ENCODE measurements around the gene ILK.

The ILK gene

GRCh38 chr11:6563121-6563619 lies 40.4 kb upstream of the ILK start:
- no peaks in the 10 kb centered on the region for H3K36me3 ChIP-seq (ENCODE audit: insufficient read depth, low read length)
- TF ChIP-seq EZH2 (IDR thresholded peaks at IDR 0.05) (no peak), FOXP2 (optimal IDR thresholded peaks at IDR 0.05; ENCODE audit: control extremely low read depth, extremely low read length, insufficient read depth) (no peak), POLR2AphosphoS5 (IDR thresholded peaks at IDR 0.05; ENCODE audit: borderline replicate concordance, low read depth, low read length) (no peak)
- H3K4me3 ChIP-seq = no peak overlapping the region
- H3K9me3 ChIP-seq (ENCODE audit: low read depth, low read length) = no peaks in the 10 kb centered on the region
- H3K27ac ChIP-seq = no peak overlapping the region
- DNase-seq (ENCODE audit: low read depth, low spot score) = no peak
- H3K9ac ChIP-seq (ENCODE audit: insufficient read length) = no peak overlapping the region

GRCh38 chr11:6563667-6564066 lies 39.9 kb upstream of the ILK start:
- Histone ChIP-seq H3K9ac (ENCODE audit: insufficient read length) (no peak overlapping the region), H3K36me3 (ENCODE audit: insufficient read depth, low read length) (no peaks in the 10 kb centered on the region), H3K27ac (no peak overlapping the region), H3K9me3 (ENCODE audit: low read depth, low read length) (no peaks in the 10 kb centered on the region), H3K4me3 (no peak overlapping the region)
- no peak for DNase-seq (ENCODE audit: low read depth, low spot score)
- no peak for TF ChIP-seq FOXP2 (optimal IDR thresholded peaks at IDR 0.05; ENCODE audit: control extremely low read depth, extremely low read length, insufficient read depth)
- no peak for TF ChIP-seq EZH2 (IDR thresholded peaks at IDR 0.05)

GRCh38 chr11:6565325-6565724 lies 38.2 kb upstream of the ILK start:
- DNase-seq (ENCODE audit: low read depth, low spot score) = no peak
- H3K9ac ChIP-seq (ENCODE audit: insufficient read length) = no peak overlapping the region
- no peak overlapping the region for H3K4me3 ChIP-seq
- H3K27ac ChIP-seq = no peak overlapping the region
- H3K9me3 ChIP-seq (ENCODE audit: low read depth, low read length) = no peaks in the 10 kb centered on the region
- TF ChIP-seq POLR2AphosphoS5 (IDR thresholded peaks at IDR 0.05; ENCODE audit: borderline replicate concordance, low read depth, low read length) (no peak), EZH2 (IDR thresholded peaks at IDR 0.05) (no peak), FOXP2 (optimal IDR thresholded peaks at IDR 0.05; ENCODE audit: control extremely low read depth, extremely low read length, insufficient read depth) (no peak)
- H3K36me3 ChIP-seq (ENCODE audit: insufficient read depth, low read length) = no peaks in the 10 kb centered on the region

GRCh38 chr11:6565988-6566703 lies 37.4 kb upstream of the ILK start:
- H3K4me3 ChIP-seq = no peak overlapping the region
- H3K9me3 ChIP-seq (ENCODE audit: low read depth, low read length) = no peaks in the 10 kb centered on the region
- DNase-seq (ENCODE audit: low read depth, low spot score) = no peak
- no peaks in the 10 kb centered on the region for H3K36me3 ChIP-seq (ENCODE audit: insufficient read depth, low read length)
- H3K27ac ChIP-seq = no peak overlapping the region
- H3K9ac ChIP-seq (ENCODE audit: insufficient read length) = no peak overlapping the region
- TF ChIP-seq FOXP2 (optimal IDR thresholded peaks at IDR 0.05; ENCODE audit: control extremely low read depth, extremely low read length, insufficient read depth) (no peak), POLR2AphosphoS5 (IDR thresholded peaks at IDR 0.05; ENCODE audit: borderline replicate concordance, low read depth, low read length) (no peak), EZH2 (IDR thresholded peaks at IDR 0.05) (no peak)

- no peak overlapping the region for H3K27ac ChIP-seq
- no peaks in the 10 kb centered on the region for H3K36me3 ChIP-seq (ENCODE audit: insufficient read depth, low read length)
- TF ChIP-seq FOXP2 (optimal IDR thresholded peaks at IDR 0.05; ENCODE audit: control extremely low read depth, extremely low read length, insufficient read depth) = no peak
- no peak for TF ChIP-seq EZH2 (IDR thresholded peaks at IDR 0.05)
- TF ChIP-seq POLR2AphosphoS5 (IDR thresholded peaks at IDR 0.05; ENCODE audit: borderline replicate concordance, low read depth, low read length) = no peak
- H3K4me3 ChIP-seq = no peak overlapping the region
- DNase-seq (ENCODE audit: low read depth, low spot score) = no peak
- H3K9me3 ChIP-seq (ENCODE audit: low read depth, low read length) = no peaks in the 10 kb centered on the region
- no peak overlapping the region for H3K9ac ChIP-seq (ENCODE audit: insufficient read length)
Measured at GRCh38 chr11:6566704-6567370, 36.7 kb upstream of the ILK start.

- H3K36me3 ChIP-seq (ENCODE audit: insufficient read depth, low read length) = no peaks in the 10 kb centered on the region
- TF ChIP-seq FOXP2 (optimal IDR thresholded peaks at IDR 0.05; ENCODE audit: control extremely low read depth, extremely low read length, insufficient read depth) (no peak), POLR2AphosphoS5 (IDR thresholded peaks at IDR 0.05; ENCODE audit: borderline replicate concordance, low read depth, low read length) (no peak), EZH2 (IDR thresholded peaks at IDR 0.05) (no peak)
- H3K9ac ChIP-seq (ENCODE audit: insufficient read length) = no peak overlapping the region
- H3K9me3 ChIP-seq (ENCODE audit: low read depth, low read length) = no peaks in the 10 kb centered on the region
- H3K4me3 ChIP-seq = no peak overlapping the region
- DNase-seq (ENCODE audit: low read depth, low spot score) = no peak
- no peak overlapping the region for H3K27ac ChIP-seq
Measured at GRCh38 chr11:6567371-6567745, 36.2 kb upstream of the ILK start.

GRCh38 chr11:6568191-6568918 lies 35.2 kb upstream of the ILK start:
- H3K27ac ChIP-seq = peak overlapping the region; percentile 75
- TF ChIP-seq EZH2 (IDR thresholded peaks at IDR 0.05) = no peak
- peak; percentile 73 for TF ChIP-seq POLR2AphosphoS5 (IDR thresholded peaks at IDR 0.05; ENCODE audit: borderline replicate concordance, low read depth, low read length)
- TF ChIP-seq FOXP2 (optimal IDR thresholded peaks at IDR 0.05; ENCODE audit: control extremely low read depth, extremely low read length, insufficient read depth) = peak; percentile 77
- peak overlapping the region; percentile 29; the same call in 1 of the 2 replicates for H3K4me3 ChIP-seq
- no peaks in the 10 kb centered on the region for H3K9me3 ChIP-seq (ENCODE audit: low read depth, low read length)
- H3K36me3 ChIP-seq (ENCODE audit: insufficient read depth, low read length) = no peaks in the 10 kb centered on the region
- DNase-seq (ENCODE audit: low read depth, low spot score) = peak; percentile 69
- no peak overlapping the region for H3K9ac ChIP-seq (ENCODE audit: insufficient read length)

GRCh38 chr11:6569706-6570105 lies 33.9 kb upstream of the ILK start:
- TF ChIP-seq FOXP2 (optimal IDR thresholded peaks at IDR 0.05; ENCODE audit: control extremely low read depth, extremely low read length, insufficient read depth) = no peak
- TF ChIP-seq EZH2 (IDR thresholded peaks at IDR 0.05) = no peak
- no peak for TF ChIP-seq POLR2AphosphoS5 (IDR thresholded peaks at IDR 0.05; ENCODE audit: borderline replicate concordance, low read depth, low read length)
- no peak for DNase-seq (ENCODE audit: low read depth, low spot score)
- no peak overlapping the region for H3K9ac ChIP-seq (ENCODE audit: insufficient read length)
- H3K9me3 ChIP-seq (ENCODE audit: low read depth, low read length) = no peaks in the 10 kb centered on the region
- H3K36me3 ChIP-seq (ENCODE audit: insufficient read depth, low read length) = no peaks in the 10 kb centered on the region
- no peak overlapping the region for H3K4me3 ChIP-seq
- no peak overlapping the region for H3K27ac ChIP-seq

Data from SK-N-MC (cell line).